Glutamatergic neuron (in vitro differentiated cells): ENCODE data around the gene ERCC8. TPM values are rescaled to one million over a fixed set of nuclear protein-coding genes. Genes with fewer than 3 reads are reported as not detected.
A peak's percentile ranks its signal among the peaks of the same experiment; 100 is the strongest.

Experiments
- DNase-seq: peaks from one replicate; pipeline ENCODE4 v3.0.0; 2022
- H3K27ac Mint-ChIP-seq: one replicate; pipeline ENCODE4 v1.8.0; 2020; ENCODE audit warnings: mild to moderate bottlenecking, mixed read lengths, inconsistent platforms; ENCODE audit not compliant: unreplicated experiment
- H3K27me3 Mint-ChIP-seq: one replicate; pipeline ENCODE4 v1.8.0; 2020; ENCODE audit warnings: mild to moderate bottlenecking, moderate library complexity, mixed read lengths, inconsistent platforms; ENCODE audit not compliant: unreplicated experiment
- H3K36me3 Mint-ChIP-seq: one replicate; pipeline ENCODE4 v1.8.0; 2020; ENCODE audit warnings: mild to moderate bottlenecking, mixed read lengths, inconsistent platforms; ENCODE audit not compliant: unreplicated experiment
- H3K4me1 Mint-ChIP-seq: one replicate; pipeline ENCODE4 v1.8.0; 2020; ENCODE audit warnings: mild to moderate bottlenecking, low read depth, mixed read lengths, inconsistent platforms; ENCODE audit not compliant: unreplicated experiment
- H3K4me3 Mint-ChIP-seq: one replicate; pipeline ENCODE4 v1.8.0; 2020; ENCODE audit warnings: mild to moderate bottlenecking, mixed read lengths, inconsistent platforms; ENCODE audit not compliant: unreplicated experiment
- H3K9me3 Mint-ChIP-seq: one replicate; pipeline ENCODE4 v1.8.0; 2020; ENCODE audit warnings: mild to moderate bottlenecking, moderate library complexity, mixed read lengths, inconsistent platforms; ENCODE audit not compliant: unreplicated experiment
- total RNA-seq: library from RNA; stranded (reverse); fragmentation: NEBNext Ultra II Directional; extraction: Animal tissue kit (Norgen Biotek cat#: 25700); gene quantifications from one replicate; pipeline ENCODE4 v1.2.1, GENCODE V29; 2021; ENCODE audit not compliant: unreplicated experiment
- TF ChIP-seq, protein P1 (sequence below): fragments of 200-600 bp; sonication (generic); IDR thresholded peaks from one replicate; pipeline ENCODE4 v1.5.0; 2021; ENCODE audit not compliant: partially characterized antibody, unreplicated experiment

Gene ERCC8
- total RNA-seq, 1 donor from 2014 or later, result 17.6 TPM

- H3K4me3 Mint-ChIP-seq, result no peak overlapping the region
- peaks cover 6% of the 10 kb centered on the region for H3K4me1 Mint-ChIP-seq
- TF ChIP-seq, protein P1, sequence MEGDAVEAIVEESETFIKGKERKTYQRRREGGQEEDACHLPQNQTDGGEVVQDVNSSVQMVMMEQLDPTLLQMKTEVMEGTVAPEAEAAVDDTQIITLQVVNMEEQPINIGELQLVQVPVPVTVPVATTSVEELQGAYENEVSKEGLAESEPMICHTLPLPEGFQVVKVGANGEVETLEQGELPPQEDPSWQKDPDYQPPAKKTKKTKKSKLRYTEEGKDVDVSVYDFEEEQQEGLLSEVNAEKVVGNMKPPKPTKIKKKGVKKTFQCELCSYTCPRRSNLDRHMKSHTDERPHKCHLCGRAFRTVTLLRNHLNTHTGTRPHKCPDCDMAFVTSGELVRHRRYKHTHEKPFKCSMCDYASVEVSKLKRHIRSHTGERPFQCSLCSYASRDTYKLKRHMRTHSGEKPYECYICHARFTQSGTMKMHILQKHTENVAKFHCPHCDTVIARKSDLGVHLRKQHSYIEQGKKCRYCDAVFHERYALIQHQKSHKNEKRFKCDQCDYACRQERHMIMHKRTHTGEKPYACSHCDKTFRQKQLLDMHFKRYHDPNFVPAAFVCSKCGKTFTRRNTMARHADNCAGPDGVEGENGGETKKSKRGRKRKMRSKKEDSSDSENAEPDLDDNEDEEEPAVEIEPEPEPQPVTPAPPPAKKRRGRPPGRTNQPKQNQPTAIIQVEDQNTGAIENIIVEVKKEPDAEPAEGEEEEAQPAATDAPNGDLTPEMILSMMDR, result no peak
- DNase-seq, result no peak
- no peaks in the 10 kb centered on the region for H3K27me3 Mint-ChIP-seq
- H3K36me3 Mint-ChIP-seq, result peaks cover 13% of the 10 kb centered on the region
- no peak overlapping the region for H3K27ac Mint-ChIP-seq
- H3K9me3 Mint-ChIP-seq, result peaks cover 2% of the 10 kb centered on the region
Observed at GRCh38 chr5:60958088-60958487, 13.2 kb upstream of the ERCC8 start.

GRCh38 chr5:60955239-60955638 is 10.4 kb upstream of the ERCC8 start:
- peaks cover 8% of the 10 kb centered on the region for H3K4me1 Mint-ChIP-seq
- H3K4me3 Mint-ChIP-seq, result no peak overlapping the region
- no peak for DNase-seq
- peaks cover 2% of the 10 kb centered on the region for H3K9me3 Mint-ChIP-seq
- TF ChIP-seq, protein P1, result no peak
- H3K27ac Mint-ChIP-seq, result no peak overlapping the region
- peaks cover 13% of the 10 kb centered on the region for H3K36me3 Mint-ChIP-seq
- H3K27me3 Mint-ChIP-seq, result no peaks in the 10 kb centered on the region

GRCh38 chr5:60948738-60949137 is 3.9 kb upstream of the ERCC8 start:
- H3K27me3 Mint-ChIP-seq, result no peaks in the 10 kb centered on the region
- DNase-seq, result no peak
- no peak overlapping the region for H3K4me3 Mint-ChIP-seq
- no peaks in the 10 kb centered on the region for H3K36me3 Mint-ChIP-seq
- TF ChIP-seq, protein P1, result no peak
- no peaks in the 10 kb centered on the region for H3K9me3 Mint-ChIP-seq
- no peak overlapping the region for H3K27ac Mint-ChIP-seq
- H3K4me1 Mint-ChIP-seq, result peaks cover 5% of the 10 kb centered on the region

DNA sequence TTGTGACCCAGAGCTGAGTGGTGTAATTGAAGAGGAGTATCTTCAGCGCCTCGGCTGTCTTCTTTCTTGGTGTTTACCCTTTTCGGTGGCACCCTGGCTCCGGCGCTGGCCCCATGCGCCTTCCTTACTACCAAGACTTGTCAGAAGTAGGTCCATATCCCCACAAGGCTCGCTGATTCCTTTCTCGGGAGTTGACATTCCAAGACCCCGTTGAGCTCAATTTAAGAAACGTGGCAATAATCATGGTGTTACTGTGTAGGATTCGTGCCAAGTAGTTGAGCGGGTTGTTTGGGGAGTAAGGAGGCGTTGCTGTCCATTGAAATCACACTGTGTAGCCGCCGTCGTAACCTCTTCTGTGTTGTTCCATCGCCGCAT is 930 bp upstream of the ERCC8 start:
- no peak for DNase-seq
- Mint-ChIP-seq H3K27me3 (no peaks in the 10 kb centered on the region), H3K9me3 (no peaks in the 10 kb centered on the region), H3K36me3 (no peaks in the 10 kb centered on the region), H3K4me3 (no peak overlapping the region), H3K27ac (no peak overlapping the region), H3K4me1 (peaks cover 3% of the 10 kb centered on the region)
- TF ChIP-seq, protein P1, result no peak

GRCh38 chr5:60943624-60944023 is 1.2 kb downstream of the ERCC8 start:
- Mint-ChIP-seq H3K36me3 (no peaks in the 10 kb centered on the region), H3K27me3 (no peaks in the 10 kb centered on the region), H3K9me3 (peaks cover under 1% of the 10 kb centered on the region), H3K4me1 (peaks cover 3% of the 10 kb centered on the region), H3K4me3 (peak overlapping the region; percentile 62), H3K27ac (no peak overlapping the region)
- no peak for DNase-seq
- TF ChIP-seq, protein P1, result no peak
